IPS-NIHi7 (cell line): ENCODE data around the gene YIF1A.
"Not testable (repeated sequence)": the region's sequence is repeated elsewhere in the genome, so short reads cannot be mapped to it uniquely, and the experiment has no call there.

ENCODE experiments used
- DNase-seq: peaks from one replicate; pipeline ENCODE4 v3.0.0; 2012; ENCODE audit warnings: mixed read lengths; ENCODE audit errors: extremely low spot score

Gene YIF1A

GRCh38 chr11:66326261-66327111, 37.5 kb upstream of the YIF1A start:
- DNase-seq, result no peak

GRCh38 chr11:66325263-66325671, 36.3 kb upstream of the YIF1A start:
- DNase-seq, result no peak

GRCh38 chr11:66324664-66325063, 35.7 kb upstream of the YIF1A start:
- no peak for DNase-seq

- DNase-seq, result no peak
These were observed 34.7 kb upstream of the YIF1A start for GRCh38 chr11:66323684-66324083.

GRCh38 chr11:66322732-66323427, 33.9 kb upstream of the YIF1A start:
- DNase-seq, result no peak

- DNase-seq, result no peak
These were observed 32.7 kb upstream of the YIF1A start for GRCh38 chr11:66321606-66322005.

- not testable (repeated sequence) for DNase-seq
These were observed 31.8 kb upstream of the YIF1A start for GRCh38 chr11:66320748-66321147.

GRCh38 chr11:66320289-66320688, 31.3 kb upstream of the YIF1A start:
- DNase-seq, result not testable (repeated sequence)

GRCh38 chr11:66318600-66318970, 29.6 kb upstream of the YIF1A start:
- DNase-seq, result no peak

GRCh38 chr11:66317723-66318599, 29.0 kb upstream of the YIF1A start:
- DNase-seq, result peak; percentile 35

GRCh38 chr11:66317322-66317722, 28.4 kb upstream of the YIF1A start:
- no peak for DNase-seq

- DNase-seq, result peak; percentile 72
These were observed 27.9 kb upstream of the YIF1A start, which contains the start of gene CD248 for GRCh38 chr11:66316849-66317251. Gene CD248 (minus strand): TSS chr11:66317044. CDS start chr11:66317027, 17 bp downstream.

- DNase-seq, result no peak
These were observed 27.2 kb upstream of the YIF1A start for GRCh38 chr11:66315921-66316811.

GRCh38 chr11:66315498-66315885, 26.5 kb upstream of the YIF1A start:
- no peak for DNase-seq

- DNase-seq, result no peak
These were observed 25.9 kb upstream of the YIF1A start for GRCh38 chr11:66314561-66315497.

- DNase-seq, result no peak
These were observed 25.2 kb upstream of the YIF1A start for GRCh38 chr11:66314186-66314501.

- peak; percentile 55 for DNase-seq
These were observed 24.6 kb upstream of the YIF1A start for GRCh38 chr11:66313321-66314185.

GRCh38 chr11:66312549-66313320, 23.8 kb upstream of the YIF1A start:
- peak; percentile 96 for DNase-seq
